ENCODE data around the gene KRTAP4-6. TPM values are rescaled to one million over a fixed set of nuclear protein-coding genes. Genes with fewer than 3 reads are reported as not detected.
"Not testable (repeated sequence)": the region's sequence is repeated elsewhere in the genome, so short reads cannot be mapped to it uniquely, and the experiment has no call there.

KRTAP4-6 gene
- total RNA-seq, 1 experiment from 2014 or later, result not detected

GRCh38 chr17:41163828-41164227 lies 23.5 kb upstream of the KRTAP4-6 start:
- no peaks in the 10 kb centered on the region for H3K36me3 Mint-ChIP-seq (ENCODE audit: insufficient read depth, unreplicated experiment)
- no peak for DNase-seq
- no peak for TF ChIP-seq CTCF (IDR thresholded peaks at IDR 0.05; ENCODE audit: unreplicated experiment)
- no peak overlapping the region for H3K27ac Mint-ChIP-seq (ENCODE audit: unreplicated experiment)
- no peaks in the 10 kb centered on the region for H3K27me3 Mint-ChIP-seq (ENCODE audit: unreplicated experiment)
- CTCF ChIA-PET, result no interaction called here
- no peaks in the 10 kb centered on the region for H3K9me3 Mint-ChIP-seq (ENCODE audit: low read depth, unreplicated experiment)
- BruUV-seq (replicated peaks), result no TSS peak
- no peak overlapping the region for H3K4me3 Mint-ChIP-seq (ENCODE audit: low read depth, unreplicated experiment)
- intact Hi-C loops (cut with micrococcal nuclease; ENCODE audit: unreplicated experiment), result no loop called here
- H3K4me1 Mint-ChIP-seq (ENCODE audit: low read depth, unreplicated experiment), result no peaks in the 10 kb centered on the region

- TF ChIP-seq CTCF (IDR thresholded peaks at IDR 0.05; ENCODE audit: unreplicated experiment), result no peak
- CTCF ChIA-PET, result interaction anchor here (0.5 to 0.7 kb wide), 2 partner anchors 12 to 359 kb away, joined by 3 read pairs; no protein-coding TSS in a partner anchor
- H3K27me3 Mint-ChIP-seq (ENCODE audit: unreplicated experiment), result no peaks in the 10 kb centered on the region
- no peak within 1 kb of the TSS for H3K4me3 Mint-ChIP-seq (ENCODE audit: low read depth, unreplicated experiment)
- H3K36me3 Mint-ChIP-seq (ENCODE audit: insufficient read depth, unreplicated experiment), result no peaks in the 10 kb centered on the region
- no peak for DNase-seq
- H3K27ac Mint-ChIP-seq (ENCODE audit: unreplicated experiment), result no peak within 1 kb of the TSS
- intact Hi-C loops (cut with micrococcal nuclease; ENCODE audit: unreplicated experiment), result no loop called here
- no peaks in the 10 kb centered on the region for H3K4me1 Mint-ChIP-seq (ENCODE audit: low read depth, unreplicated experiment)
- BruUV-seq (replicated peaks), result no TSS peak
- H3K9me3 Mint-ChIP-seq (ENCODE audit: low read depth, unreplicated experiment), result no peaks in the 10 kb centered on the region
These were observed 20.3 kb upstream of the KRTAP4-6 start, which contains the start of gene KRTAP4-4 for GRCh38 chr17:41160648-41161047. Gene KRTAP4-4 (minus strand): TSS chr17:41160748. CDS start chr17:41160691, 57 bp downstream.

GRCh38 chr17:41160190-41160589 lies 19.8 kb upstream of the KRTAP4-6 start:
- not testable (repeated sequence) for H3K9me3 Mint-ChIP-seq (ENCODE audit: low read depth, unreplicated experiment); BruUV-seq (replicated peaks)

GRCh38 chr17:41153856-41154255 lies 13.5 kb upstream of the KRTAP4-6 start:
- intact Hi-C loops (cut with micrococcal nuclease; ENCODE audit: unreplicated experiment), result no loop called here
- BruUV-seq (replicated peaks), result no TSS peak
- no peak for TF ChIP-seq CTCF (IDR thresholded peaks at IDR 0.05; ENCODE audit: unreplicated experiment)
- Mint-ChIP-seq H3K4me3 (ENCODE audit: low read depth, unreplicated experiment) (no peak overlapping the region), H3K27ac (ENCODE audit: unreplicated experiment) (no peak overlapping the region), H3K9me3 (ENCODE audit: low read depth, unreplicated experiment) (no peaks in the 10 kb centered on the region), H3K27me3 (ENCODE audit: unreplicated experiment) (no peaks in the 10 kb centered on the region), H3K36me3 (ENCODE audit: insufficient read depth, unreplicated experiment) (no peaks in the 10 kb centered on the region), H3K4me1 (ENCODE audit: low read depth, unreplicated experiment) (peaks cover 3% of the 10 kb centered on the region)
- CTCF ChIA-PET, result no interaction called here
- no peak for DNase-seq

More at GRCh38 chr17:41160190-41160589, 19.8 kb upstream of the KRTAP4-6 start:
- CTCF ChIA-PET, result interaction anchor here (0.5 kb wide), 1 partner anchor 13 kb away, joined by 3 read pairs; no protein-coding TSS in a partner anchor
- H3K27ac Mint-ChIP-seq (ENCODE audit: unreplicated experiment); intact Hi-C loops (cut with micrococcal nuclease; ENCODE audit: unreplicated experiment); H3K4me1 Mint-ChIP-seq (ENCODE audit: low read depth, unreplicated experiment); H3K36me3 Mint-ChIP-seq (ENCODE audit: insufficient read depth, unreplicated experiment); H3K27me3 Mint-ChIP-seq (ENCODE audit: unreplicated experiment); H3K4me3 Mint-ChIP-seq (ENCODE audit: low read depth, unreplicated experiment); DNase-seq: not testable (repeated sequence)

GRCh38 chr17:41151525-41151924 lies 11.2 kb upstream of the KRTAP4-6 start:
- BruUV-seq (replicated peaks), result no TSS peak
- CTCF ChIA-PET, result no interaction called here
- DNase-seq, result no peak

More at GRCh38 chr17:41151525-41151924, 11.2 kb upstream of the KRTAP4-6 start:
- no peak overlapping the region for H3K4me3 Mint-ChIP-seq (ENCODE audit: low read depth, unreplicated experiment)
- intact Hi-C loops (cut with micrococcal nuclease; ENCODE audit: unreplicated experiment), result no loop called here
- peaks cover 6% of the 10 kb centered on the region for H3K4me1 Mint-ChIP-seq (ENCODE audit: low read depth, unreplicated experiment)
- no peak overlapping the region for H3K27ac Mint-ChIP-seq (ENCODE audit: unreplicated experiment)
- H3K36me3 Mint-ChIP-seq (ENCODE audit: insufficient read depth, unreplicated experiment), result no peaks in the 10 kb centered on the region
- H3K27me3 Mint-ChIP-seq (ENCODE audit: unreplicated experiment), result no peaks in the 10 kb centered on the region
- H3K9me3 Mint-ChIP-seq (ENCODE audit: low read depth, unreplicated experiment), result no peaks in the 10 kb centered on the region
- no peak for TF ChIP-seq CTCF (IDR thresholded peaks at IDR 0.05; ENCODE audit: unreplicated experiment)
